Colon (tissue), 2 donors: ENCODE results near the gene IL11RA.

Source experiments
- FAIRE-seq: peaks from 2 replicates; lab custom pipeline; 2012; peaks lifted over from hg19 to GRCh38; lab: Jason Lieb, UNC
- donor health status: control.
- donor health status: control.

IL11RA gene

GRCh38 chr9:34651876-34652601 is at the start of gene IL11RA:
TSS of gene IL11RA (plus strand) at chr9:34652185. CDS start at chr9:34655218, 3,033 bp downstream.
- FAIRE-seq = no peak

- FAIRE-seq = no peak
These were observed 48.3 kb upstream of the IL11RA start for GRCh38 chr9:34603610-34604231.

GRCh38 chr9:34606190-34606589 is 45.8 kb upstream of the IL11RA start:
- FAIRE-seq = no peak

DNA sequence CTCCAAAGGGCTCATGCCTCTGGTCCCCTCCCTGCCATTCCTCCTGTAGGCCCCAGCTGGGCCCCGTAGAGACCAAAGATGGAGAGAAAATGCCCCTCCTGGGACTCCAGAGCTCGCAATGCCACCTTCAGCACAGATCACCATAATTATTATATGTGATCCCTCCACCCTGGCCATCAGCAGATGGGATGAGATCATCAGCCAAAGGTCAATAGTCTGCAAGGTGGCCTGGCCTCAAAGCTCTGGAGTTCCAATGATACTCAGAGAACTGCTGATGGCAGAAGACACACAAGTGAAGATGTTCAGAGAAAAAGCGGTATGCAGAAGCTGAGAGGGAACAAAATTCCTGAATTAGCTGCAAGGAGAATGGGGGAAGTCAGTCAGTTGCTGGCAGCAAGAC is 45.1 kb upstream of the IL11RA start:
- no peak for FAIRE-seq

DNA sequence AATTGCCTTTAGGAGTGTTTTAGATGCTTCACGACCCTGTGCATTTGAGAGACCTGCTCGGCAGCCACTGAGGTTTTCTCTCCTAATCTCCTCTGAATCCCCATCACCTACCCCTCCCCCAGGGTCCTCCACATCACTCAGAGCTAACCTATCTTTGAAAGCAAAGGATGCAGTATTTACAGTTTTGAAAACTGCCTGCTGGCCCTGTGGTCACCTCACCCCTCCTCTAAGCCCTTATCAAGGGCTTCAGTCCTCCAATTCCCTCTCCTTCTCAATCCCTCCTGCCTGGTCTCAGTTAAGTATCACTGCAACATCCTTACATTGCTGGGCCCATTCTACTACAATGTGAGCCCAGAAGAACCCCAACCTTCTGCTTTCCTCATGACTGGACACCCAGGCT is 44.7 kb upstream of the IL11RA start:
- no peak for FAIRE-seq

DNA sequence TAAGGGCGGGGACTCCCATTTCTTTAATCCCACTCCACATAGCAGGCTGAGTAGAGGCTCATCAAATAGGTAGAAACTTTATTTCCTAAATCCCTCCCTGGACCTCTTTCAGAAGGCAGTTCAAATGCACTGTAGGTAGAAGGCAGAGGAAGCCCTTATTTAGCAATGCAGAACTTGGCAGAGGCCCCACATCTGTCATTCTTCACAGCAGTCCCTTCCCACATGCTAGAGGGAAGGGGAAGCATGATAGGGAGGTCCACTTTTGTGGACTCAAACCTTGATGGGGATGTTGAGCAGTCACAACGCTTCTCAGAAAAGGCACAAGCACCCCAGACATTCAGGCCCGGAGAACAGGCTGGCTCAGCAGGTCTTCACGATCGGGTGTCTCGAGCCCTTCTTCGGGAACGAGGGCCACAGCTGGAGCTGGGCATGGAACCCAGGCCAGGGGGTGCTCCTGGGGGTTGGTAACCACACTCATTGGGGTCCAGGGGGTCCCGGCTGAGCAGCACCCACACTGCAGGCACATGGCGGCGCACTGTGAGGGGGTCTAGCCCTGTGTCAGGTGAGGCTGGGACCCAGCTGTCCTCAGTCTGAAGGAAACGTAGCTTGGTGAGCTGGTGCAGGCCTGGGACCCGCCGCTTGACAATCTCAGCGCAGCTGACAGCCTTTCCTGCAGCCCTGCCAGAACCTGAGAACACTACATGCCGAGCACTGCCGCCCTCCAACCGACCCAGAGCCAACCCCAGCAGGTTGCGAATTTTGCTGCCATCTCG is 41.4 kb upstream of the IL11RA start:
- no peak for FAIRE-seq

DNA sequence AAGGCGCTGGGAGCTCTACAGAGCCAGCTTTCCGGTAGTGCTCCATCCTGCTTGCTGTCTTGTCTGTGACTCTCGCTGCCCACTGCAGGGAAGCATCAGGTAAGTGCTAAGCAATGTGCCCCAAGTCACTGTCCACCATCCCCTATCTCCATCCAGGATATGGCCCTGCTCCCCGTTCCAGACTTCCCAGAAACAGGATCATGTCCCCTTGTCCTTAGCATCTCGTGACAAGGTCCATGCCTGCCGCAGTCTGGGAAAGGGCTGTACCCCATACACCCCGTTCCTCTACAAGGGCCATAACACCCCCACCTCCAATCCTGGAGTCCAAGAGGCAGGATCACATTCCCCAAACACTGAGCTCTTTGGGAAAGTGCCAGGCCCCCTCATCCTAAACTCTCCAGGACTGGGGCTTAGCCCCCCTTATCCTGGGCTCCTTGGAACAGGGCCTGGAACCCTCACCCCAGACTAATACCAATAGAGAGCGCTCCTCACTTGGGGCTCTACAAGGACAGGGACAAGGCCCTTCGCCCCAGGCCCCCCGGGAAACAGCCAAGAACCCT is 40.7 kb upstream of the IL11RA start:
- no peak for FAIRE-seq

DNA sequence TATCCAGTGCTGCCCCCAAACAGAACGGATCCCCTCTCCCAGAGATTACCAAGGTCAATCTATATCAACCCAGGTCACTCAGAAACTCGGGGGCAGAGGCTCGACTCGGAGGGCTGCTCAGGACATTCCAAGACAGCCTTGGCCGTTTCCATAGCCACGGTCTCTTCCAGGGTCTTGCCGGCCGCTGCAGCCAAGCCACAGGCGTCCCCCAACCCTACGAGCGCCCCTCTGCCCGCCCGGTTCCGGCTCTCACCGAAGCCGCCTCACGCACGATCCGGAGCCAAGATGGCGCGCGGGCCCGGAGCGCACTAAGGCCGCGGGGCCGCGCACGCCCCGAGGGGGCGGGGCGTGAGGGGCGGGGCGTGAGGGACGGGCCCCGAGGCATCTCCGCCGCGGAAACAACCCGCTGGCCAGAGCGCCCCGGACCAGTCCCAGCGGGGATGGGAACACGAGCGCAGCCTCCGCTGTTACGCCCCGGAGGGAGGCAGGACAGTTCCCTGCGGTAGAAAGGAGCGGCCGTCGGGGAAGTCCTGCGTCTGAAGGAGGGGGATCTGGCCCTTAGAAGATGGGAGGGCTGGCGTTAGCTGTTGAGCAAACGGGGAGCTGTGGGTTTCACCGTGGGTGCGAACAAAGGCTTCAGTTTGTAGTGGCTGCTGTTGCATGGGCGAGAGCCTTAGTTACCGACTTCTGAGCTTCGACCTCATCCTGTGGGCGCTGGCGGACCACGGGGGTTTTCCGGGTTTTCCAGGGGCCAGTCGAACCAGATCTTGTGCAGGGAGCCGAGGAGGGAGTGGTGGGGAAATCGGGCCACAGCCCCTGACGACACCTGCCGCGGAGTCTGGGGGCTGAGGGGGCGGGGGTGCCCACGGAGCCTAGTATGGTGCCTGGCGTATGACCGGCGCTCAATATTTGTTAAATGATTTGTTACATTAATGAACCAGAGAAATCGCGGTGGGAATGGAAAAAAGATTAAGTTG is 39.9 kb upstream of the IL11RA start, which contains the start of gene RPP25L:
Gene RPP25L, minus strand, starts transcription at position 287 of the 977 bp plus-strand sequence. CDS start 801 bp downstream, outside the sequence.
- FAIRE-seq = no peak

DNA sequence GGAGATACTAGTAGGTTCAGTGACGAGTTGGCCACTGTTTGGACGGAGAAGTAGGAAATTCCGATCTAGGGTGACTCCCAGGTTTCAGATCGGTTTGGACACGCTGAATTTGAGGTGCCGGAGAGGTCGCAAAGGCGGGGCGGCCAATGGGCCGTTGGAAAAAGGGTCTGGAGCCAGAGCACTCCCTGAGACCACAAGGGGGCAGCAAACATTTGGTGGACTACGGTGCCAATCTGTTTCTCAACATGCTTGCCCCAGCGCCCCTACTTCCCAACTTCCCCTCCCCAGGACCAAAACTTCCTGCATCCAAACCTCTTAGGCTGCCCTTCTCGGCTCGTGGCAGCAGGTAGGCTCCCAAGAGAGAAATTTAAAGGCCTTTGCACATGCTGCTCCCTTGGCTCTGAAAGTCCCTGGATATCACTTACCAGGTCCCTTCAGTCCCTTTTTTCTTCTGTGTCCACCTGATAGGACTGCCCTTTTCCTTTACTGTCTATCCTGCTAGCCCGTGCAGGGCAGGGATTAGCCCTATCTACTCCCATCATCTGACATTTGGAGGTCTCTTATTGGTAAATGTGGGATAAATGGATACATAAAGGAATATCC is 39.1 kb upstream of the IL11RA start:
- FAIRE-seq = no peak

GRCh38 chr9:34615132-34615531 is 36.9 kb upstream of the IL11RA start:
- no peak for FAIRE-seq

DNA sequence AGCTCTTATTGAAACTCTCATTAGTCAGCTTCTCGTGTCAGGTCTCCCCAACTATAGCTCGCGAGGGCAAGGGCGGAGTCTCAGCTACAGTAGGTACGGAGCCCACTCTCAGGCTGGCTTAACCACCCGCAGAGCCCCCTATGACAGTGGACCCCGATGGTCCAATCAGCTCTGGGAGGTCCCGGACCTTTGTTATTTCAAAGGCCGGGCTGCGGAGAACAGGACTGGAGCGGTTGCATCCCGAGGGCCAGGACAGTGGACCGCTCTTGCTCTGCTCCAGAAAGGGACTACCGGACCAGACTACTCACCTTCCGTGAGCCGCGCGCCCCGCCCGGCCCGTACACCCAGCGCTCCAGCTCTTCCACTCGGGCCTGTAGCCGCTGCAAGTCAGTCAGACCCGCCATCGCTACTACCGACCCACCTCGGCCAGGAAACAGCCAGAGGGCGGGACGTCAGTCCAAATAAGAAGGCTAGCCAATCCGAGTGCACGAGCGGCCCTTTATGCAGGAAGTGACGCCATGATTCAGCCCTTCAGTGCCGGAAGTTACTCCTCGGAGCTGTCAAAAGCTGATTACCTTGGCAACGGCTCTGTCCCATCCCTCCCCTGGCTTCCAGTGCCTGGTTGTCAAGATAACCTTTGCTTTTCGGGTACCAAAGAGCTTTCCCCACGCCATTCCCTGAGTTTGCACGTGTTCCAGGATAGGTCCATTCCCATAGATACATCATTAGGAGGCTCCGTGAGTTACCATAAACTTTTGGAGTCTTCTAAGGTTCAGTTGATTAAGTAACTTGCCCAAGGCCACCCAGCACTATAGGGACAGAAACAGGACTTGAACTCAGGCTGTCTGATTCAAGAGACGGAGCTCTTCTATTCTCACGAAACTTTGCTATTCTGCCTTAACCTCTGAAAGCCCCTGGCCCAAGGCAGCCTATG is 31.7 kb upstream of the IL11RA start, which contains the start of gene DCTN3:
Gene DCTN3, minus strand, starts transcription at position 435 of the 934 bp plus-strand sequence. Its CDS starts 31 bp downstream, at position 404.
- FAIRE-seq = no peak

- FAIRE-seq = no peak
These were observed 28.4 kb upstream of the IL11RA start for GRCh38 chr9:34623374-34624235.

- FAIRE-seq = no peak
These were observed 27.4 kb upstream of the IL11RA start for GRCh38 chr9:34624475-34625185.

- no peak for FAIRE-seq
These were observed 26.8 kb upstream of the IL11RA start for GRCh38 chr9:34625186-34625486.

DNA sequence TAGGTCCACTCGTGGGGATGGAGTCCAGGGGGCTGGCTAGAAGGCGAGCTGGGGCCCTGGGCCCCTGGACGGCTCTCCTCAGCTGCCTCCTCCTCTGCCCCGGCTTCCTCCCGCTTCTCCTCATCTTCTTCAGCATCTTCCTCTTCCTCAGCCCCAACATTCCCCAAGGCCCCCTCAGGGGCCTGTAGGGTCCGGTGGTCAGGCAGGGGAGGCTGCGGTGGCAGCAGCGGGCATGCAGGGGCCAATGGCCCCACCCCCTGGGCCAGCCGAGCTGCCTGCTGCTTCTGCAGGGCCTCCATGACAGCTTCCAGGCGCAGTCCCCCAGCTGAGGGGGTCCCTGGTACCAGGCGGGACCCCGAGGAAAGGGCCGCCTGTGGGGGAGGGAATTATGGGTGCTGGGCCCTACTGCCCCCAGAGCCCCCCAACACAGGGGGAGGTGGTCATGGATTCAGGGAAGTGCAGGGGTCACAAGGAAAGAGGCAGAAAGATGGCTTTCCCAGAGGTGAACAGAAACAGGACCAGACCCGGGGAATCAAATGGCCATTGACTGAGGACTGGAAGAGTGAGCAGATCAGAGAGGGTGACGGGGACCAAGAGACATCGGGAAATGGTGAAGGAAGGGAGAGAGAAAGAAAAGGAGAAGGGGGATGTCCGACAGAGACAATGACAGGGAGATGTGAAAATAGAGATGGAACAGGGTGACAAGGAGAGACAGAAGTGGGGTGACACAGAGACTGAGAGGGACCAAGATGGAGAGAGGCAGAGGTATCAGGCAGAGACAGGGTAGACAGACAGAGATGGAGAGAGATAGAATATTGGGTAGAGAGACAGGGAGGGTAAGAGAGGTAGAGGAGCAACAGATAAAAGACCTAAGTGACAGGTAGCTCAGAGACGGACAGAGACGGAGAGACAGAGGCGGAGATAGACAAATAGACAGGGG is 24.0 kb upstream of the IL11RA start:
- FAIRE-seq = no peak

DNA sequence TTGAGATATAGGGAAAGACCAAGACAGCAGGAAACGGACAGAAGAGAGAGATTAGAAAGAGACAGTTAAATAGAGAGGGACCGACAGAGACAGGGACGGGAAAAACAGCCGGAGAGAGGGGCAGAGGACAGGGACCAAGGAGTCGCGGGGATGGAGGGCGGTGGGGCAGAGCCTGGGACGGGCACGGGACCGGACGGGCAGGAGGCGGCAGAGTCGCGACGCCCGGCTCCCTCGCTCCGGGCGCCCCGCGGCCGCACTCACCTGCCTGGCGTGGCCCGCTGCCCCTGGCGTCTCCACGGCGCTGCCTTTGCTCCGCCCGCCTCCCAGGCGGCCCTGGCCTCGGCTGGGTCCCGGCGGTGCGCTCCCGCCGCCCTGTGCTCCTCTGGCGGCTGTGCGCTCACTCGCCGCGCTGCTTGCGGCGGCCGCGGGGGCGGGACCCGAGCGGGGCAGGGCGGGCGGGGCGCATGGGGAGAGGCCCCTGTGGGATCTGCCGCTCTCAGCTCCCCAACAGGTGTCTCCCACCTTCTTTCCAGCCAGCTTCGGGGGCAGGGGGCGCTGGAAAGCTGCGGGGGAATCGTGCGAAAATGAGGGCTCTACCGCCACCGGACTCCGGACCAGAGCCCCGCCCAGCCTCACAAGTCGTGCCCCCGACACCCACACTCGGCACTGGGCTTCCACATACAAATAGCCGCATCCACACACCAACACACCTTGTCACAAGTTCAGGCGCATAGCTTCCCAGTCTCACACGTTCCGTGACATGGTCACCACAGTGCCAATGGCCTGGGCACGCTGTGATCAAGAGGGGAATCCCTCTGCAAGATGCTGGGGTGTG is 23.1 kb upstream of the IL11RA start, which contains the start of gene ARID3C:
Gene ARID3C, minus strand, starts transcription at position 411 of the 835 bp plus-strand sequence. CDS start 1,052 bp downstream, outside the sequence.
- FAIRE-seq = no peak
